ENCODE measurements around the gene ANKRD24.
"Not testable (repeated sequence)": the region's sequence is repeated elsewhere in the genome, so short reads cannot be mapped to it uniquely, and the experiment has no call there.

ANKRD24 gene

DNA sequence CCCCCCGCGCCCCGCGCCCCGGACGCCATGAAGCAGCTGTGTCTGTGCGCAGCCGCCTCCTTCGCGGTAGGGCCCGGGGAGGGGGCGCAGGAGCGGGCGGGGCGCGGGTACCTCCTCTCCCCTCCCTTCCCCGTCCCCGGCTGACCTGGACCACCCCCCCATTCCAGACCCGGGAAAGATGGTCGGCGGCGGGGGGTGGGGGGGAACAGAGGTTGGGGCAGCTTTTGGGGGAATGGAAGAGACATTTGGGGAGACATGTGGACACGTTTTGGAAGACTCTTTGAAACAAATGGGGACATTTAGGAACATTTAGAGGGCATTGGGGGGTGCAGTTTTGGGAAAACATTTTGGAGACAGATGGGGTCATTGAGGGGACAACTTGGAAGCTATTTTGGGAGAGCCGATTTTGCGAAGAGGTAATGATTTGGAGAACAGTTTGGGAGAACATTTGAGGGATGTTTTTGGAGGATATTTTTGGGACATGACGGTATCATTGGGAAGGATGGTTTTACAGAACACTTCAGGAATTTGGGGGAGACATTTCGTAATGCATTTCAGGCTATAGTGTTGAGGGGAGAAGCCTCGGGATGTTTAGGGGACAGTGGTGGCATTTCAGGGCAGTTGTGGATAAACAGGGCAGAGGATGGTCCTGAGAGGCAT is 16.1 kb downstream of the ANKRD24 start:
- Histone ChIP-seq H3K36me3 (ENCODE audit: insufficient read depth, low read length) (no peaks in the 10 kb centered on the region), H3K9me3 (ENCODE audit: control insufficient read depth, insufficient read depth, low read length) (no peaks in the 10 kb centered on the region; the same call in 1 of the 2 replicates), H3K9ac (ENCODE audit: low read depth, low read length) (peak overlapping the region; percentile 30; the same call in 1 of the 2 replicates), H3K4me1 (ENCODE audit: insufficient read depth, low read length) (no peaks in the 10 kb centered on the region; the same call in 1 of the 2 replicates)

DNA sequence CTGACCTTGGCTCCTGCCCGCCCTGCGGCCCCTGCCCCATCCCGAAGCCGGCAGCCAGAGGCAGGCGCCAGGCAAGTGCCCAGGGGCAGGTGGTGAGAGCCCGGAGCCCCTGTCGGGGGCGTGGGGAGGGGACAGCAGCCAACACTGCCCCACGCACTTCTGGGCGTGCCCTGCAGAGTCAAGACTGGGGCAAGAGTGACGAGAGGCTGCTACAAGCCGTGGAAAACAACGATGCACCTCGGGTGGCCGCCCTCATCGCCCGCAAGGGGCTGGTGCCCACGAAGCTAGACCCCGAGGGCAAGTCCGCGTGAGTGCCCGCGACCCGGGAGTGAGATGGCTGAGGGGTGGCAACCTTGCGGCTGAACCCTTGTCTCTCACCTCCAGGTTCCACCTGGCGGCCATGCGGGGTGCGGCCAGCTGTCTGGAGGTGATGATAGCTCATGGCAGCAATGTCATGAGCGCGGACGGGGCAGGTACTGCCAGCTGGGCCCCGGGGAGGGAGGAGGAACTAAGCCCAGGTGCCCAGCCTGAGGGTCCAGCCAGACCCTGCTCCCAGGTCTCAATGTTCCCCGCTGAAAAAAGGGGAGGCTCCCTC is 17.3 kb downstream of the ANKRD24 start:
- no peaks in the 10 kb centered on the region; the same call in 1 of the 2 replicates for H3K9me3 ChIP-seq (ENCODE audit: control insufficient read depth, insufficient read depth, low read length)

DNA sequence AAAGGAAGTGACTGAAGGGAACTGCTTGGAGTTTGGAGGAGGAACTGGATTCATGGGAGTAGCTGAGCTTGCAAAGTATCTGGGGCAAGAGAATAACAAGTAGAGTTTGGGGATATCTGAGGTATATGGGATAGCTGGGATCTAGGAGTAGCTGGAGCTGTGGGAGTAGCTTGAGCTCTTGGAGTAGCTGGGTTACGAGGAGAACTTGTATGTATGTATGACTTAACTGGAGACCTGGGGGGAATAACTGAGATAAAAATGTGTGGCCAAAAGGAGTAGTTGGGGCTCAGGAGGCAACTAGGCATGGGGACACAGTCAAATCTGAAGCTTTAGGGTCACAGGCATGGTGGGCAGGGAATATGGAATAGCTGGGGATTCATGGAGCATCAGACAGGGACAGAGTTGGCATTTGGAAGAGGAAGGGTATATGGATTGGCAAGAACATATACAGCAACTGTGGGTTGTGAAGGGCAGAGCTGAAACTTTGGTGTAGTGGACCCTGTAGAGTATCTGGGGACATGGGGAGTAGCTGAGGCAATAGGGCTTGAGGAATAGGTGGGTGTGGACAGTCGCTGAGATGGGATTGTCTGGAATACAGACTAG is 18.6 kb downstream of the ANKRD24 start:
- Histone ChIP-seq H3K9ac (ENCODE audit: low read depth, low read length) (no peak overlapping the region), H3K4me1 (ENCODE audit: insufficient read depth, low read length) (no peaks in the 10 kb centered on the region), H3K36me3 (ENCODE audit: insufficient read depth, low read length) (no peaks in the 10 kb centered on the region), H3K9me3 (ENCODE audit: control insufficient read depth, insufficient read depth, low read length) (no peaks in the 10 kb centered on the region; the same call in 1 of the 2 replicates)

More for the DNA sequence above, 17.3 kb downstream of the ANKRD24 start:
- Histone ChIP-seq H3K9ac (ENCODE audit: low read depth, low read length) (peak overlapping the region; percentile 13; the same call in 1 of the 2 replicates), H3K36me3 (ENCODE audit: insufficient read depth, low read length) (no peaks in the 10 kb centered on the region), H3K4me1 (ENCODE audit: insufficient read depth, low read length) (no peaks in the 10 kb centered on the region)

DNA sequence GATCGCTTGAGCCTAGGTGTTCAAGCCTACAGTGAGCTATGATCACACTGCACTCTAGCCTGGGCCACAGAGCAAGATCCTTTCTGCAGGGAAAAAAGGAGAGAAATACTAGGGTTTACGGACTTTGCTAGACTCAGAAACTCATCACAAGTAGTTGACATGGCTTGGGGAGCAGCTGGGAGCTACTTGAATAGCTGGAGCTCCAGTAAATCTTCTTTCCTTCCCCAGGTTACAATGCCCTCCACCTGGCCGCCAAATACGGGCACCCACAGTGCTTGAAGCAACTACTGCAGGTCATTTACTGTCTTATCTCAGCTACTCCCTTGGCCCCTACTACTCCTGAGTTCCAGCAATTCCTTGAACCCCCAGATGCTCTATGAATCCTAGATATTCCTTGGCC is 19.3 kb downstream of the ANKRD24 start:
- Histone ChIP-seq H3K4me1 (ENCODE audit: insufficient read depth, low read length) (no peaks in the 10 kb centered on the region), H3K9ac (ENCODE audit: low read depth, low read length) (no peak overlapping the region), H3K36me3 (ENCODE audit: insufficient read depth, low read length) (no peaks in the 10 kb centered on the region), H3K9me3 (ENCODE audit: control insufficient read depth, insufficient read depth, low read length) (no peaks in the 10 kb centered on the region; the same call in 1 of the 2 replicates)

DNA sequence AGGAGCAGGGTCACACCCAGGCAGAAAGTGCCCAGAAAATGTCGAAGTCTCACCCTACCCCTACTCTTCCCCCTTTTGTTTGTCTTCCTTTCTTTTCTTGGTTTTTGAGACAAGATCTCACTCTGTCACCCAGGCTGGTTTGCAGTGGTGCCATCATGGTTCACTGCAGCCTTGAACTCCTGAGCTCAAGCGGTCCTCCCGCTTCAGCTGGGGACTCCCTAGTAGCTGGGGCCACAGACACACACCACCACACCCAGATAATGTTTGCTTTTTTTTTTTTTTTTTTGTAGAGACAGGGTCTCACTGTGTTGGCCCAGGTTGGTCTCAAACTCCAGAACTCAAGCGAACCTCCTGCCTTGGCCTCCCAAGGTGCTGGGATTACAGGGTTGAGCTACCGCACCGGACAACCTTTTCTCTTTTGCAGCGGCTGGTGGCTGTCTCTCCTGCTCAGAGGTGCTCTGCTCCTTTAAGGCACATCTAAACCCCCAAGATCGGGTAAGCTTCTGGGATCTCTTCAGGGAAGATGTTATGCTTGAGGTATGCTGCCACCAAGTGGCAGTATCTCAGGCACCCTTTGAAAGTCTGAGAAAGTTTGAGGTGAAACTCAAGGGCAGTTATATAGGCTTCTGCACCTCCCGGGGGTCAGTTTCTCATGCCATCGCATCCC is 24.5 kb downstream of the ANKRD24 start:
- Histone ChIP-seq H3K9me3 (ENCODE audit: control insufficient read depth, insufficient read depth, low read length) (no peaks in the 10 kb centered on the region), H3K9ac (ENCODE audit: low read depth, low read length) (peak overlapping the region; percentile 31; the same call in 1 of the 2 replicates), H3K4me1 (ENCODE audit: insufficient read depth, low read length) (no peaks in the 10 kb centered on the region; the same call in 1 of the 2 replicates), H3K36me3 (ENCODE audit: insufficient read depth, low read length) (no peaks in the 10 kb centered on the region)

GRCh38 chr19:4208385-4209094 is 26.1 kb downstream of the ANKRD24 start:
- Histone ChIP-seq H3K4me1 (ENCODE audit: insufficient read depth, low read length) (no peaks in the 10 kb centered on the region; the same call in 1 of the 2 replicates), H3K9ac (ENCODE audit: low read depth, low read length) (no peak overlapping the region; the same call in 1 of the 2 replicates), H3K9me3 (ENCODE audit: control insufficient read depth, insufficient read depth, low read length) (no peaks in the 10 kb centered on the region), H3K36me3 (ENCODE audit: insufficient read depth, low read length) (no peaks in the 10 kb centered on the region)

GRCh38 chr19:4210166-4210731 is 27.8 kb downstream of the ANKRD24 start:
- Histone ChIP-seq H3K9me3 (ENCODE audit: control insufficient read depth, insufficient read depth, low read length) (no peaks in the 10 kb centered on the region), H3K4me1 (ENCODE audit: insufficient read depth, low read length) (no peaks in the 10 kb centered on the region; the same call in 1 of the 2 replicates), H3K9ac (ENCODE audit: low read depth, low read length) (no peak overlapping the region), H3K36me3 (ENCODE audit: insufficient read depth, low read length) (no peaks in the 10 kb centered on the region)

DNA sequence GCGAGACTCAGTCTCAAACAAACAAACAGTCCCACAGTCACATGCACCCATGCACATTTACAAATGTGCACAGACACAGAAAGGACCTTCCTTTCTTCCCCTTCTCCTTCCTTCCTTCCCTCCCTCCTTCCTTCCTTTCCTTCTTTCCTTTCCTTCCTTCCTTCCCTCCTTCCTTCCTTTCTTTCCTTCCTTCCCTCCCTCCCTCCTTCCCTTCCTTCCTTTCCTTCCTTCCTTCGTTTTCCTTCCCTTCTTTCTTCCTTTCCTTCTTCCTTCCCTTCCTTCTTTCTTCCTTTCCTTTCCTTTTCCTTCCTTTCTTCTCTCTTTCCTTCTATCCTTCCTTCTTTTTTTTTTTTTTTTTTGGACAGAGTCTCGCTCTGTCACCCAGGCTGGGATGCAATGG is 30.6 kb downstream of the ANKRD24 start:
- Histone ChIP-seq H3K4me1 (ENCODE audit: insufficient read depth, low read length) (no peaks in the 10 kb centered on the region; the same call in 1 of the 2 replicates), H3K9ac (ENCODE audit: low read depth, low read length) (no peak overlapping the region), H3K9me3 (ENCODE audit: control insufficient read depth, insufficient read depth, low read length) (no peaks in the 10 kb centered on the region), H3K36me3 (ENCODE audit: insufficient read depth, low read length) (no peaks in the 10 kb centered on the region)

GRCh38 chr19:4215807-4216206 is 33.3 kb downstream of the ANKRD24 start:
- Histone ChIP-seq H3K9me3 (ENCODE audit: control insufficient read depth, insufficient read depth, low read length) (no peaks in the 10 kb centered on the region), H3K4me1 (ENCODE audit: insufficient read depth, low read length) (no peaks in the 10 kb centered on the region; the same call in 1 of the 2 replicates), H3K9ac (ENCODE audit: low read depth, low read length) (no peak overlapping the region), H3K36me3 (ENCODE audit: insufficient read depth, low read length) (no peaks in the 10 kb centered on the region)

GRCh38 chr19:4216846-4217245 is 34.4 kb downstream of the ANKRD24 start:
- Histone ChIP-seq H3K9ac (ENCODE audit: low read depth, low read length) (no peak overlapping the region), H3K36me3 (ENCODE audit: insufficient read depth, low read length) (no peaks in the 10 kb centered on the region), H3K9me3 (ENCODE audit: control insufficient read depth, insufficient read depth, low read length) (no peaks in the 10 kb centered on the region), H3K4me1 (ENCODE audit: insufficient read depth, low read length) (no peaks in the 10 kb centered on the region; the same call in 1 of the 2 replicates)

DNA sequence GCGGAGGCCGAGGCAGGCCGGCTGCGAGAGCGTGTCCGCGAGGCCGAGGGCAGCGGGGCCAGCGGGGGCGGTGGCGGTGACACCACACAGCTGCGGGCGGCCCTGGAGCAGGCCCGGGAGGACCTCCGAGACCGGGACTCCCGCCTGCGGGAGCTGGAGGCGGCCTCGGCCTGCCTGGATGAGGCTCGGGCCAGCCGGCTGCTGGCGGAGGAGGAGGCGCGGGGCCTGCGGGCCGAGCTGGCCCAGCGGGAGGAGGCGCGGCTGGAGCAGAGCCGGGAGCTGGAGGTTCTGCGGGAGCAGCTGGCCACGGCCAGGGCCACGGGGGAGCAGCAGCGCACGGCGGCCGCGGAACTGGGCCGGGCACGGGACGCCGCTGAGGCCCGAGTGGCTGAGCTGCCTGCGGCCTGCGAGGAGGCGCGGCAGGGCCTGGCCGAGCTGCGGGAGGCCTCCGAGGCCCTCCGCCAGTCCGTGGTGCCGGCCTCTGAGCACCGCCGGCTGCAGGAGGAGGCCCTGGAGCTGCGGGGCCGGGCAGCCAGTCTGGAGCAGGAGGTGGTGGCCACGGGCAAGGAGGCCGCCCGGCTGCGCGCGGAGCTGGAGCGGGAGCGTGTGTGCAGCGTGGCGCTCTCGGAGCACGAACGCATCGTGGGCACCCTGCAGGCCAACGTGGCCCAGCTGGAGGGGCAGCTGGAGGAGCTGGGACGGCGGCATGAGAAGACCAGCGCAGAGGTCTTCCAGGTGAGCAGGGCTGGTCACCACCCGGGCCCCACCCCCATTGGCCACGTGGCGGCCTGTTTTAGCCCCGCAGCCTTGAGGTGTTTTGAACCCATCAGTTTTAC is 35.2 kb downstream of the ANKRD24 start:
- no peaks in the 10 kb centered on the region for H3K9me3 ChIP-seq (ENCODE audit: control insufficient read depth, insufficient read depth, low read length)
- no peaks in the 10 kb centered on the region for H3K36me3 ChIP-seq (ENCODE audit: insufficient read depth, low read length)
- H3K9ac ChIP-seq (ENCODE audit: low read depth, low read length): no peak overlapping the region

DNA sequence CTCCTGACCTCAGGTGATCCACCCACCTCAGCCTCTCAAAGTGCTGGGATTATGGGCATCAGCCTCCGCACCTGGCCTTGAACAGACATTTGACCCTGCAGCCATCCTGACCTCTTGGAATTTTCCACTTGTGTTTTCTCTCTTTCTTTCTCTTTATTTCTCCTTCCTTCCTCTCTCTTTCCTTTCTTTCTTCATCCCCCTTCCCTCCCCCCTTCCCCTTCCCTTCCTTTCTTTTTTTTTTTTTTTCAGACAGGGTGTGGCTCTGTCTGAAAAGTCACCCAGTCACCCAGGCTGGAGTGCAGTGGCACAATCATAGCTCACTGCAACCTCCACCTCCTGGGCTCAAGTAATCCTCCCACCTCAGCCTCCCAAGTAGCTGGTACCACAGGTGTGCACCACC is 36.0 kb downstream of the ANKRD24 start:
- H3K9ac ChIP-seq (ENCODE audit: low read depth, low read length); H3K36me3 ChIP-seq (ENCODE audit: insufficient read depth, low read length): not testable (repeated sequence)

More for the DNA sequence above, 35.2 kb downstream of the ANKRD24 start:
- H3K4me1 ChIP-seq (ENCODE audit: insufficient read depth, low read length): no peaks in the 10 kb centered on the region; the same call in 1 of the 2 replicates

DNA sequence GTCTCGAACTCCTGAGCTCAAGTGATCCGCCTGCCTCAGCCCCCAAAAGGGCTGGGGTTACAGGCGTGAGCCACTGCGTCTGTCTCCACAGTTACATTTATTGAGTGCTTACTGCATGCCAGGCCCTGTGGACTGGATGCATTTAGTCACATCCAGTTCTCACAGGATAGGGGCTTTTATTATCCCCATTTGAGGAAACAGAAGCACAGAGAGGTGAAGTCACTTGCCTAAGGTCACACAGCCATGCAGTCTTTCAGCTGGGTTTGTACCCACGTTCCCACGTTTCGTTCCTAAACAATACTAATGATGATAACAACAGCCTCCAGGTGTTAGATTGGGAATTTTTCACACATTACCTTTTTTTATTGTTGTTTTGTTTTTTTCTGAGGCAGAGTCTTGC is 37.7 kb downstream of the ANKRD24 start:
- no peaks in the 10 kb centered on the region for H3K9me3 ChIP-seq (ENCODE audit: control insufficient read depth, insufficient read depth, low read length)
- no peak overlapping the region for H3K9ac ChIP-seq (ENCODE audit: low read depth, low read length)
- no peaks in the 10 kb centered on the region; the same call in 1 of the 2 replicates for H3K4me1 ChIP-seq (ENCODE audit: insufficient read depth, low read length)
- H3K36me3 ChIP-seq (ENCODE audit: insufficient read depth, low read length): no peaks in the 10 kb centered on the region

More for the DNA sequence above, 36.0 kb downstream of the ANKRD24 start:
- not testable (repeated sequence) for H3K4me1 ChIP-seq (ENCODE audit: insufficient read depth, low read length); H3K9me3 ChIP-seq (ENCODE audit: control insufficient read depth, insufficient read depth, low read length)

Measured in ES-I3 (cell line).